ENCODE results near the gene RABEP2.

The RABEP2 gene

GRCh38 chr16:28923652-28924398 lies 1.2 kb downstream of the RABEP2 start:
- H2BK12ac ChIP-seq (ENCODE audit: low read length): peak overlapping the region; percentile 37
- peak overlapping the region; percentile 78 for H2AK5ac ChIP-seq (ENCODE audit: low read length)
- peaks cover 2% of the 10 kb centered on the region for H3K9me3 ChIP-seq (ENCODE audit: insufficient read depth, low read depth, low read length)
- H3K79me1 ChIP-seq (ENCODE audit: low read length): peaks cover 14% of the 10 kb centered on the region
- H2BK5ac ChIP-seq (ENCODE audit: low read depth, low read length, poor library complexity): peak overlapping the region; percentile 85
- H2BK120ac ChIP-seq (ENCODE audit: insufficient read depth, low read length, poor library complexity): peak overlapping the region; percentile 74
- no peak overlapping the region for H3K23ac ChIP-seq (ENCODE audit: low read length)
- peak overlapping the region; percentile 93 for H4K8ac ChIP-seq (ENCODE audit: low read depth, low read length)
- H3K18ac ChIP-seq (ENCODE audit: low read length): peak overlapping the region; percentile 92
- H4K12ac ChIP-seq (ENCODE audit: low read depth, low read length): peak overlapping the region; percentile 90
- H3K4me3 ChIP-seq (ENCODE audit: low read depth, low read length): peak overlapping the region; percentile 75
- H3K9ac ChIP-seq (ENCODE audit: low read length): peak overlapping the region; percentile 75
- H3K14ac ChIP-seq (ENCODE audit: low read length): peak overlapping the region; percentile 90
- DNase-seq: no peak
- peak overlapping the region; percentile 72 for H4K91ac ChIP-seq (ENCODE audit: low read depth, low read length)
- H3K4me2 ChIP-seq (ENCODE audit: low read length): peak overlapping the region; percentile 91
- H2AFZ ChIP-seq (ENCODE audit: insufficient read depth, low read length, poor library complexity): peak overlapping the region; percentile 94
- peak overlapping the region; percentile 80 for H3K27ac ChIP-seq (ENCODE audit: low read depth, low read length)
- peaks cover 7% of the 10 kb centered on the region for H3K79me2 ChIP-seq (ENCODE audit: control insufficient read depth, insufficient read depth, low read length, poor library complexity)
- H3K27me3 ChIP-seq (ENCODE audit: insufficient read depth, low read length): no peaks in the 10 kb centered on the region
- H3K4ac ChIP-seq (ENCODE audit: low read depth, low read length): peak overlapping the region; percentile 83
- no CpG with 5 or more reads among the region's 13 CpGs for WGBS (ENCODE audit: extremely low coverage, insufficient coverage, insufficient read length)
- peaks cover 0 to 8% of the 10 kb centered on the region in 2 experiments for H3K36me3 ChIP-seq (ENCODE audit: control insufficient read depth in 1 of 2, insufficient read depth in 2 of 2, low read length in 2 of 2)
- H3K4me1 ChIP-seq (ENCODE audit: control insufficient read depth in 1 of 2, insufficient read depth in 2 of 2, low read length in 2 of 2): peaks cover 4 to 10% of the 10 kb centered on the region in 2 experiments

- no peak overlapping the region for H2BK120ac ChIP-seq (ENCODE audit: insufficient read depth, low read length, poor library complexity)
- no CpG with 5 or more reads among the region's 3 CpGs for WGBS (ENCODE audit: extremely low coverage, insufficient coverage, insufficient read length)
- DNase-seq: no peak
Observed at GRCh38 chr16:28923231-28923587, 1.8 kb downstream of the RABEP2 start.

GRCh38 chr16:28918698-28919097 lies 6.3 kb downstream of the RABEP2 start:
- no peak for DNase-seq
- Histone ChIP-seq H3K4me2 (ENCODE audit: low read length) (no peak overlapping the region), H4K91ac (ENCODE audit: low read depth, low read length) (no peak overlapping the region), H4K12ac (ENCODE audit: low read depth, low read length) (no peak overlapping the region), H2AK5ac (ENCODE audit: low read length) (no peak overlapping the region), H3K9ac (ENCODE audit: low read length) (no peak overlapping the region), H3K4ac (ENCODE audit: low read depth, low read length) (no peak overlapping the region), H3K4me1 (ENCODE audit: control insufficient read depth in 1 of 2, insufficient read depth in 2 of 2, low read length in 2 of 2) (peaks cover 0 to 2% of the 10 kb centered on the region in 2 experiments), H3K14ac (ENCODE audit: low read length) (no peak overlapping the region), H3K4me3 (ENCODE audit: low read depth, low read length) (no peak overlapping the region), H2BK120ac (ENCODE audit: insufficient read depth, low read length, poor library complexity) (no peak overlapping the region), H2BK5ac (ENCODE audit: low read depth, low read length, poor library complexity) (no peak overlapping the region), H3K27me3 (ENCODE audit: insufficient read depth, low read length) (no peaks in the 10 kb centered on the region), H4K8ac (ENCODE audit: low read depth, low read length) (no peak overlapping the region), H2AFZ (ENCODE audit: insufficient read depth, low read length, poor library complexity) (no peak overlapping the region), H3K79me1 (ENCODE audit: low read length) (no peaks in the 10 kb centered on the region), H3K36me3 (ENCODE audit: control insufficient read depth in 1 of 2, insufficient read depth in 2 of 2, low read length in 2 of 2) (peaks cover 18 to 25% of the 10 kb centered on the region in 2 experiments), H3K18ac (ENCODE audit: low read length) (no peak overlapping the region), H3K27ac (ENCODE audit: low read depth, low read length) (no peak overlapping the region), H3K9me3 (ENCODE audit: insufficient read depth, low read depth, low read length) (no peaks in the 10 kb centered on the region), H3K79me2 (ENCODE audit: control insufficient read depth, insufficient read depth, low read length, poor library complexity) (no peaks in the 10 kb centered on the region), H3K23ac (ENCODE audit: low read length) (no peak overlapping the region), H2BK12ac (ENCODE audit: low read length) (no peak overlapping the region)
- WGBS (ENCODE audit: extremely low coverage, insufficient coverage, insufficient read length): no CpG with 5 or more reads among the region's 3 CpGs

More at GRCh38 chr16:28923231-28923587, 1.8 kb downstream of the RABEP2 start:
- peaks cover 14% of the 10 kb centered on the region for H3K79me1 ChIP-seq (ENCODE audit: low read length)
- no peak overlapping the region for H4K91ac ChIP-seq (ENCODE audit: low read depth, low read length)
- no peak overlapping the region for H3K4ac ChIP-seq (ENCODE audit: low read depth, low read length)
- no peak overlapping the region for H3K4me3 ChIP-seq (ENCODE audit: low read depth, low read length)
- H3K23ac ChIP-seq (ENCODE audit: low read length): no peak overlapping the region
- no peaks in the 10 kb centered on the region for H3K27me3 ChIP-seq (ENCODE audit: insufficient read depth, low read length)
- H4K8ac ChIP-seq (ENCODE audit: low read depth, low read length): no peak overlapping the region
- H3K4me2 ChIP-seq (ENCODE audit: low read length): no peak overlapping the region
- no peak overlapping the region for H2BK5ac ChIP-seq (ENCODE audit: low read depth, low read length, poor library complexity)
- H3K9ac ChIP-seq (ENCODE audit: low read length): no peak overlapping the region
- no peak overlapping the region for H3K27ac ChIP-seq (ENCODE audit: low read depth, low read length)
- peaks cover 4 to 10% of the 10 kb centered on the region in 2 experiments for H3K4me1 ChIP-seq (ENCODE audit: control insufficient read depth in 1 of 2, insufficient read depth in 2 of 2, low read length in 2 of 2)
- H3K18ac ChIP-seq (ENCODE audit: low read length): no peak overlapping the region
- H2AFZ ChIP-seq (ENCODE audit: insufficient read depth, low read length, poor library complexity): no peak overlapping the region
- H3K14ac ChIP-seq (ENCODE audit: low read length): no peak overlapping the region
- H3K9me3 ChIP-seq (ENCODE audit: insufficient read depth, low read depth, low read length): peaks cover 2% of the 10 kb centered on the region
- H2AK5ac ChIP-seq (ENCODE audit: low read length): no peak overlapping the region
- peaks cover 0 to 8% of the 10 kb centered on the region in 2 experiments for H3K36me3 ChIP-seq (ENCODE audit: control insufficient read depth in 1 of 2, insufficient read depth in 2 of 2, low read length in 2 of 2)
- no peak overlapping the region for H2BK12ac ChIP-seq (ENCODE audit: low read length)
- H3K79me2 ChIP-seq (ENCODE audit: control insufficient read depth, insufficient read depth, low read length, poor library complexity): peaks cover 7% of the 10 kb centered on the region
- H4K12ac ChIP-seq (ENCODE audit: low read depth, low read length): no peak overlapping the region

GRCh38 chr16:28917095-28917494 lies 7.9 kb downstream of the RABEP2 start:
- DNase-seq: no peak
- Histone ChIP-seq H2BK12ac (ENCODE audit: low read length) (no peak overlapping the region), H2AFZ (ENCODE audit: insufficient read depth, low read length, poor library complexity) (no peak overlapping the region), H2BK120ac (ENCODE audit: insufficient read depth, low read length, poor library complexity) (no peak overlapping the region), H3K79me1 (ENCODE audit: low read length) (no peaks in the 10 kb centered on the region), H4K91ac (ENCODE audit: low read depth, low read length) (no peak overlapping the region), H4K8ac (ENCODE audit: low read depth, low read length) (no peak overlapping the region), H3K23ac (ENCODE audit: low read length) (no peak overlapping the region), H3K4me1 (ENCODE audit: control insufficient read depth in 1 of 2, insufficient read depth in 2 of 2, low read length in 2 of 2) (no peaks in the 10 kb centered on the region), H3K4me2 (ENCODE audit: low read length) (no peak overlapping the region), H3K14ac (ENCODE audit: low read length) (no peak overlapping the region), H3K79me2 (ENCODE audit: control insufficient read depth, insufficient read depth, low read length, poor library complexity) (no peaks in the 10 kb centered on the region), H3K27ac (ENCODE audit: low read depth, low read length) (no peak overlapping the region), H3K4me3 (ENCODE audit: low read depth, low read length) (no peak overlapping the region), H3K27me3 (ENCODE audit: insufficient read depth, low read length) (no peaks in the 10 kb centered on the region), H3K9me3 (ENCODE audit: insufficient read depth, low read depth, low read length) (no peaks in the 10 kb centered on the region), H4K12ac (ENCODE audit: low read depth, low read length) (no peak overlapping the region), H3K18ac (ENCODE audit: low read length) (no peak overlapping the region), H3K36me3 (ENCODE audit: control insufficient read depth in 1 of 2, insufficient read depth in 2 of 2, low read length in 2 of 2) (peaks cover 25 to 26% of the 10 kb centered on the region in 2 experiments), H2AK5ac (ENCODE audit: low read length) (no peak overlapping the region), H2BK5ac (ENCODE audit: low read depth, low read length, poor library complexity) (no peak overlapping the region), H3K9ac (ENCODE audit: low read length) (no peak overlapping the region), H3K4ac (ENCODE audit: low read depth, low read length) (no peak overlapping the region)
- WGBS (ENCODE audit: extremely low coverage, insufficient coverage, insufficient read length): no CpG with 5 or more reads among the region's 7 CpGs

All from trophoblast cell (in vitro differentiated cells and primary cell).